HepG2 (cell line): ENCODE data around the gene BAIAP3. TPM values are rescaled to one million over a fixed set of nuclear protein-coding genes. Genes with fewer than 3 reads are reported as not detected.

Experiments used
- ELF3 ChIP-seq: IDR thresholded peaks from 2 replicates; pipeline ENCODE4 v1.6.1; 2016; ENCODE audit warnings: missing genetic modification reagents, missing compliant biosample characterization
- FLYWCH1 ChIP-seq: sonication (generic); formaldehyde crosslinking; IDR thresholded peaks from 2 replicates; pipeline ENCODE4 v1.8.1; 2023; ENCODE audit warnings: mild to moderate bottlenecking, missing genetic modification reagents
- HCFC1 ChIP-seq: fragments of 150-350 bp; IDR thresholded peaks from 2 replicates; pipeline ENCODE4 v1.6.1; 2014; ENCODE audit warnings: low read depth, low read length
- KDM2A ChIP-seq: sonication (generic); formaldehyde crosslinking; IDR thresholded peaks from 2 replicates; pipeline ENCODE4 v1.4.0; 2020; ENCODE audit warnings: low read depth, missing genetic modification reagents, borderline replicate concordance
- KDM6A ChIP-seq: IDR thresholded peaks from 2 replicates; pipeline ENCODE4 v1.6.1; 2016; ENCODE audit warnings: low read depth
- SMAD3 ChIP-seq: sonication (generic); formaldehyde crosslinking; IDR thresholded peaks from 2 replicates; pipeline ENCODE4 v1.4.0; 2020; ENCODE audit warnings: missing genetic modification reagents
- TMF1 ChIP-seq: sonication (generic); formaldehyde crosslinking; IDR thresholded peaks from 2 replicates; pipeline ENCODE4 v1.8.1; 2022; ENCODE audit warnings: low read depth, missing genetic modification reagents
- ZBTB7B ChIP-seq: sonication (generic); formaldehyde crosslinking; IDR thresholded peaks from 2 replicates; pipeline ENCODE4 v1.4.0; 2020; ENCODE audit warnings: missing genetic modification reagents
- ZNF333 ChIP-seq: sonication (generic); formaldehyde crosslinking; IDR thresholded peaks from 2 replicates; pipeline ENCODE4 v1.4.0; 2020; ENCODE audit warnings: mild to moderate bottlenecking, missing genetic modification reagents, borderline replicate concordance
- ZNF335 ChIP-seq: sonication (generic); formaldehyde crosslinking; IDR thresholded peaks from 2 replicates; pipeline ENCODE4 v1.4.0; 2020; ENCODE audit warnings: missing genetic modification reagents
- ZNF367 ChIP-seq: sonication (generic); formaldehyde crosslinking; IDR thresholded peaks from 2 replicates; pipeline ENCODE4 v1.4.0; 2020; ENCODE audit warnings: missing genetic modification reagents, borderline replicate concordance
- ZNF382 ChIP-seq: sonication (generic); formaldehyde crosslinking; IDR thresholded peaks from 2 replicates; pipeline ENCODE4 v1.5.0; 2020; ENCODE audit warnings: missing genetic modification reagents, mild to moderate bottlenecking, borderline replicate concordance
- ZNF773 ChIP-seq: sonication (generic); formaldehyde crosslinking; IDR thresholded peaks from 2 replicates; pipeline ENCODE4 v1.4.0; 2020; ENCODE audit warnings: missing genetic modification reagents, borderline replicate concordance
- ZSCAN25 ChIP-seq: sonication (generic); formaldehyde crosslinking; IDR thresholded peaks from 2 replicates; pipeline ENCODE4 v1.8.0; 2022; ENCODE audit warnings: mild to moderate bottlenecking, missing genetic modification reagents
- polyA plus RNA-seq, 8 experiments: library from polyadenylated mRNA; depleted of rRNA in 3 of 8; stranded (reverse) in 7 of 8; unstranded in 1 of 8; fragments of >200 nt; fragmentation: Illumina TruSeq in 4 of 8; extraction: Trizol in 4 of 8; gene quantifications; 2 replicates each; pipeline versions ENCODE4 v1.2.1 to v1.2.3, GENCODE V29; 2011 to 2016; ENCODE audit warnings: low read depth in 4 of 8, missing spikeins in 1 of 8, mixed read lengths in 1 of 8; ENCODE audit not compliant: insufficient read depth in 1 of 8
- total RNA-seq, 5 experiments: library from RNA; depleted of rRNA; stranded (reverse); fragments of >200 nt; fragmentation: Illumina TruSeq; extraction: Trizol; gene quantifications; 2 replicates each; pipeline ENCODE4 v1.2.3, GENCODE V29; 2016; ENCODE audit warnings: low read depth in 1 of 5
- TF ChIP-seq, protein P1 (sequence below): sonication (generic); formaldehyde crosslinking; IDR thresholded peaks from 2 replicates; pipeline ENCODE4 v1.5.1; 2020; ENCODE audit warnings: mild to moderate bottlenecking, missing genetic modification reagents, moderate library complexity
- TF ChIP-seq, protein P2 (sequence below): IDR thresholded peaks from 2 replicates; pipeline ENCODE4 v1.6.1; 2016; ENCODE audit warnings: low read depth, borderline replicate concordance
- TF ChIP-seq, protein P3 (sequence below): sonication (generic); formaldehyde crosslinking; IDR thresholded peaks from 2 replicates; pipeline ENCODE4 v1.8.1; 2023; ENCODE audit warnings: missing genetic modification reagents, inconsistent platforms, borderline replicate concordance
- TF ChIP-seq, protein P4 (sequence below): sonication (generic); formaldehyde crosslinking; conservative IDR thresholded peaks from 2 replicates; pipeline ENCODE4 v1.4.0; 2020; ENCODE audit warnings: mild to moderate bottlenecking, missing genetic modification reagents, moderate library complexity
- TF ChIP-seq, protein P5 (sequence below): sonication (generic); formaldehyde crosslinking; IDR thresholded peaks from 2 replicates; pipeline ENCODE4 v1.4.0; 2020; ENCODE audit warnings: missing genetic modification reagents

Gene BAIAP3
- total and polyA plus RNA-seq, 2 of the 13 experiments (the other 11 are each of a cell fraction or from before 2014, with no cell fraction given) = 3.2 to 5.7 TPM

DNA sequence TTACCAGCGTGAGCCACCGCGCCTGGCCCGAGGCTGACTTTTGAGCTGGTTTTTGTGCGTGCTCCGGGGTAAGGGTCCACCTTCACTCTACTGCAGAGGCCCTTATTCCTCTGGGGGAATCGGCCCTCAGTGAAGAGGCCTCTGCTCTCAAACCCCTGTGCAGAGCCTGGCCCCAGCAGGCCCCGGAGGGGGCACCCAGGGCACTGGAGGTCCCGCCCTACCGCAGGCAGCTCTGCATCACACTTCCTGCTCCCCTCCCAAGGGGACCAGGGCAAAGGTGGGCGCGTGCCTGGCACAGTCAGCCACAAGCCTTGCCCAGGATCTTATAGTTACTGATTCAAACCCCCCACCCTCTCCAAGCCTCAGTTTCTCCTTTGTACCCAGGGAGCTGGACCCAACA is 27.6 kb upstream of the BAIAP3 start (continued):
- TF ChIP-seq, protein P1, sequence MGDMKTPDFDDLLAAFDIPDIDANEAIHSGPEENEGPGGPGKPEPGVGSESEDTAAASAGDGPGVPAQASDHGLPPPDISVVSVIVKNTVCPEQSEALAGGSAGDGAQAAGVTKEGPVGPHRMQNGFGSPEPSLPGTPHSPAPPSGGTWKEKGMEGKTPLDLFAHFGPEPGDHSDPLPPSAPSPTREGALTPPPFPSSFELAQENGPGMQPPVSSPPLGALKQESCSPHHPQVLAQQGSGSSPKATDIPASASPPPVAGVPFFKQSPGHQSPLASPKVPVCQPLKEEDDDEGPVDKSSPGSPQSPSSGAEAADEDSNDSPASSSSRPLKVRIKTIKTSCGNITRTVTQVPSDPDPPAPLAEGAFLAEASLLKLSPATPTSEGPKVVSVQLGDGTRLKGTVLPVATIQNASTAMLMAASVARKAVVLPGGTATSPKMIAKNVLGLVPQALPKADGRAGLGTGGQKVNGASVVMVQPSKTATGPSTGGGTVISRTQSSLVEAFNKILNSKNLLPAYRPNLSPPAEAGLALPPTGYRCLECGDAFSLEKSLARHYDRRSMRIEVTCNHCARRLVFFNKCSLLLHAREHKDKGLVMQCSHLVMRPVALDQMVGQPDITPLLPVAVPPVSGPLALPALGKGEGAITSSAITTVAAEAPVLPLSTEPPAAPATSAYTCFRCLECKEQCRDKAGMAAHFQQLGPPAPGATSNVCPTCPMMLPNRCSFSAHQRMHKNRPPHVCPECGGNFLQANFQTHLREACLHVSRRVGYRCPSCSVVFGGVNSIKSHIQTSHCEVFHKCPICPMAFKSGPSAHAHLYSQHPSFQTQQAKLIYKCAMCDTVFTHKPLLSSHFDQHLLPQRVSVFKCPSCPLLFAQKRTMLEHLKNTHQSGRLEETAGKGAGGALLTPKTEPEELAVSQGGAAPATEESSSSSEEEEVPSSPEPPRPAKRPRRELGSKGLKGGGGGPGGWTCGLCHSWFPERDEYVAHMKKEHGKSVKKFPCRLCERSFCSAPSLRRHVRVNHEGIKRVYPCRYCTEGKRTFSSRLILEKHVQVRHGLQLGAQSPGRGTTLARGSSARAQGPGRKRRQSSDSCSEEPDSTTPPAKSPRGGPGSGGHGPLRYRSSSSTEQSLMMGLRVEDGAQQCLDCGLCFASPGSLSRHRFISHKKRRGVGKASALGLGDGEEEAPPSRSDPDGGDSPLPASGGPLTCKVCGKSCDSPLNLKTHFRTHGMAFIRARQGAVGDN (CRISPR knock-in tag) = peak; percentile 66
- TF ChIP-seq ELF3 (peak; percentile 35; the same call in 1 of the 2 replicates), FLYWCH1 (CRISPR knock-in tag) (no peak), ZNF382 (no peak), KDM2A (no peak), KDM6A (CRISPR knock-in tag) (no peak), ZSCAN25 (CRISPR knock-in tag) (no peak), ZNF367 (no peak), ZNF335 (CRISPR knock-in tag) (peak; percentile 71; the same call in 1 of the 2 replicates), HCFC1 (no peak), ZNF773 (no peak), SMAD3 (CRISPR knock-in tag) (no peak), ZBTB7B (0 out of 2 replicates have a peak, but pooled peaks have one; percentile 38), TMF1 (CRISPR knock-in tag) (no peak), ZNF333 (CRISPR knock-in tag) (no peak)
- TF ChIP-seq, protein P2, sequence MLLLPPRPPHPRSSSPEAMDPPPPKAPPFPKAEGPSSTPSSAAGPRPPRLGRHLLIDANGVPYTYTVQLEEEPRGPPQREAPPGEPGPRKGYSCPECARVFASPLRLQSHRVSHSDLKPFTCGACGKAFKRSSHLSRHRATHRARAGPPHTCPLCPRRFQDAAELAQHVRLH (CRISPR knock-in tag) = 0 out of 2 replicates have a peak, but pooled peaks have one; percentile 36
- TF ChIP-seq, protein P3, sequence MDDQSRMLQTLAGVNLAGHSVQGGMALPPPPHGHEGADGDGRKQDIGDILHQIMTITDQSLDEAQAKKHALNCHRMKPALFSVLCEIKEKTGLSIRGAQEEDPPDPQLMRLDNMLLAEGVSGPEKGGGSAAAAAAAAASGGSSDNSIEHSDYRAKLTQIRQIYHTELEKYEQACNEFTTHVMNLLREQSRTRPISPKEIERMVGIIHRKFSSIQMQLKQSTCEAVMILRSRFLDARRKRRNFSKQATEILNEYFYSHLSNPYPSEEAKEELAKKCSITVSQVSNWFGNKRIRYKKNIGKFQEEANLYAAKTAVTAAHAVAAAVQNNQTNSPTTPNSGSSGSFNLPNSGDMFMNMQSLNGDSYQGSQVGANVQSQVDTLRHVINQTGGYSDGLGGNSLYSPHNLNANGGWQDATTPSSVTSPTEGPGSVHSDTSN (CRISPR knock-in tag) = no peak
- TF ChIP-seq, protein P4, sequence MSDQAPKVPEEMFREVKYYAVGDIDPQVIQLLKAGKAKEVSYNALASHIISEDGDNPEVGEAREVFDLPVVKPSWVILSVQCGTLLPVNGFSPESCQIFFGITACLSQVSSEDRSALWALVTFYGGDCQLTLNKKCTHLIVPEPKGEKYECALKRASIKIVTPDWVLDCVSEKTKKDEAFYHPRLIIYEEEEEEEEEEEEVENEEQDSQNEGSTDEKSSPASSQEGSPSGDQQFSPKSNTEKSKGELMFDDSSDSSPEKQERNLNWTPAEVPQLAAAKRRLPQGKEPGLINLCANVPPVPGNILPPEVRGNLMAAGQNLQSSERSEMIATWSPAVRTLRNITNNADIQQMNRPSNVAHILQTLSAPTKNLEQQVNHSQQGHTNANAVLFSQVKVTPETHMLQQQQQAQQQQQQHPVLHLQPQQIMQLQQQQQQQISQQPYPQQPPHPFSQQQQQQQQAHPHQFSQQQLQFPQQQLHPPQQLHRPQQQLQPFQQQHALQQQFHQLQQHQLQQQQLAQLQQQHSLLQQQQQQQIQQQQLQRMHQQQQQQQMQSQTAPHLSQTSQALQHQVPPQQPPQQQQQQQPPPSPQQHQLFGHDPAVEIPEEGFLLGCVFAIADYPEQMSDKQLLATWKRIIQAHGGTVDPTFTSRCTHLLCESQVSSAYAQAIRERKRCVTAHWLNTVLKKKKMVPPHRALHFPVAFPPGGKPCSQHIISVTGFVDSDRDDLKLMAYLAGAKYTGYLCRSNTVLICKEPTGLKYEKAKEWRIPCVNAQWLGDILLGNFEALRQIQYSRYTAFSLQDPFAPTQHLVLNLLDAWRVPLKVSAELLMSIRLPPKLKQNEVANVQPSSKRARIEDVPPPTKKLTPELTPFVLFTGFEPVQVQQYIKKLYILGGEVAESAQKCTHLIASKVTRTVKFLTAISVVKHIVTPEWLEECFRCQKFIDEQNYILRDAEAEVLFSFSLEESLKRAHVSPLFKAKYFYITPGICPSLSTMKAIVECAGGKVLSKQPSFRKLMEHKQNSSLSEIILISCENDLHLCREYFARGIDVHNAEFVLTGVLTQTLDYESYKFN = peak; percentile 48
- TF ChIP-seq, protein P5, sequence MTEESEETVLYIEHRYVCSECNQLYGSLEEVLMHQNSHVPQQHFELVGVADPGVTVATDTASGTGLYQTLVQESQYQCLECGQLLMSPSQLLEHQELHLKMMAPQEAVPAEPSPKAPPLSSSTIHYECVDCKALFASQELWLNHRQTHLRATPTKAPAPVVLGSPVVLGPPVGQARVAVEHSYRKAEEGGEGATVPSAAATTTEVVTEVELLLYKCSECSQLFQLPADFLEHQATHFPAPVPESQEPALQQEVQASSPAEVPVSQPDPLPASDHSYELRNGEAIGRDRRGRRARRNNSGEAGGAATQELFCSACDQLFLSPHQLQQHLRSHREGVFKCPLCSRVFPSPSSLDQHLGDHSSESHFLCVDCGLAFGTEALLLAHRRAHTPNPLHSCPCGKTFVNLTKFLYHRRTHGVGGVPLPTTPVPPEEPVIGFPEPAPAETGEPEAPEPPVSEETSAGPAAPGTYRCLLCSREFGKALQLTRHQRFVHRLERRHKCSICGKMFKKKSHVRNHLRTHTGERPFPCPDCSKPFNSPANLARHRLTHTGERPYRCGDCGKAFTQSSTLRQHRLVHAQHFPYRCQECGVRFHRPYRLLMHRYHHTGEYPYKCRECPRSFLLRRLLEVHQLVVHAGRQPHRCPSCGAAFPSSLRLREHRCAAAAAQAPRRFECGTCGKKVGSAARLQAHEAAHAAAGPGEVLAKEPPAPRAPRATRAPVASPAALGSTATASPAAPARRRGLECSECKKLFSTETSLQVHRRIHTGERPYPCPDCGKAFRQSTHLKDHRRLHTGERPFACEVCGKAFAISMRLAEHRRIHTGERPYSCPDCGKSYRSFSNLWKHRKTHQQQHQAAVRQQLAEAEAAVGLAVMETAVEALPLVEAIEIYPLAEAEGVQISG (CRISPR knock-in tag) = no peak
